Motor neuron (in vitro differentiated cells): Measurements from ENCODE around the gene GPC3. TPM values are rescaled to one million over a fixed set of nuclear protein-coding genes. Genes with fewer than 3 reads are reported as not detected.

Experiments
- ATAC-seq, 8 experiments: fragments of 200-7000 bp; cut with Tn5 transposase; replicated peaks in 6 of 8; 2 replicates each; pipeline ENCODE4 v1.8.0; 2021; ENCODE audit warnings: mild to moderate bottlenecking in 8 of 8, moderate library complexity in 8 of 8
- H3K27ac ChIP-seq, 2 donors: fragments of 250-450 bp; sonication (Bioruptor Pico); 2 replicates each; pipeline ENCODE4 v1.9.0; 2021; ENCODE audit warnings: antibody characterized with exemption in 2 of 2, mild to moderate bottlenecking in 2 of 2, moderate library complexity in 1 of 2
- H3K4me1 ChIP-seq, 2 donors: fragments of 250-450 bp; sonication (Bioruptor Pico); replicated peaks in 1 of 2; 2 replicates each; pipeline ENCODE4 v1.6.1; 2021; ENCODE audit warnings: antibody characterized with exemption in 2 of 2, mild to moderate bottlenecking in 2 of 2, moderate library complexity in 1 of 2
- H3K4me3 ChIP-seq, 5 donors: fragments of 250-450 bp; sonication (Bioruptor Pico); 2 replicates each; pipeline ENCODE4 v1.9.0; 2021; ENCODE audit warnings: antibody characterized with exemption in 5 of 5, mild to moderate bottlenecking in 5 of 5, moderate library complexity in 4 of 5
- WGBS, 10 experiments: fragments of 450-650 bp; shearing (Covaris generic); methylation state at CpG; one replicate each; pipeline ENCODE4 v1.0.0; 2022; 5-methylcytosine and 5-hydroxymethylcytosine counted together
- in situ Hi-C, 9 experiments: fragments of 400-800 bp; cut with MboI; loops; one replicate each; pipeline ENCODE4 v1.15.0; 2021; ENCODE audit warnings: low sequenced_read_pairs in 9 of 9, low pct_unique_long_range_greater_than_20kb in 2 of 9; ENCODE audit not compliant: unreplicated experiment in 9 of 9
- total RNA-seq, 8 experiments: library from RNA; unstranded; fragments of 300-600 nt; gene quantifications; 2 replicates each; pipeline versions ENCODE4 v1.2.3 to v1.2.4, GENCODE V29; 2022

The GPC3 gene
- total RNA-seq, 8 experiments from 2014 or later = 2.7 to 92.2 (median 3.6) TPM; not detected in 3

- H3K4me1 ChIP-seq = no peaks in the 10 kb centered on the region
- WGBS, 10 experiments = 0 to 69% methylated on average over 1 of the region's 1 CpG; no CpG with 5 or more reads in 8 of the 10 experiments
- in situ Hi-C loops = no loop called here
- no peak overlapping the region for H3K4me3 ChIP-seq
- no peak for ATAC-seq
- H3K27ac ChIP-seq = no peak overlapping the region
These were observed 57.0 kb downstream of the GPC3 start for GRCh38 chrX:133928365-133928764.

- in situ Hi-C loops = no loop called here
- no peaks in the 10 kb centered on the region for H3K4me1 ChIP-seq
- no peak overlapping the region for H3K27ac ChIP-seq
- WGBS, 10 experiments = 20 to 100% (median 20%) methylated on average over 1 of the region's 4 CpGs; no CpG with 5 or more reads in 7 of the 10 experiments
- peak in 2 of 8 experiments; percentile 23 to 54 for ATAC-seq
- H3K4me3 ChIP-seq = no peak overlapping the region
These were observed 58.6 kb downstream of the GPC3 start for GRCh38 chrX:133926809-133927208.

GRCh38 chrX:133926099-133926498 is 59.3 kb downstream of the GPC3 start:
- no peak for ATAC-seq
- in situ Hi-C loops = no loop called here
- H3K4me3 ChIP-seq = no peak overlapping the region
- peaks cover 0 to 4% of the 10 kb centered on the region in 2 donors for H3K4me1 ChIP-seq
- 38% methylated on average over 1 of the region's 1 CpG; no CpG with 5 or more reads in 9 of the 10 experiments for WGBS, 10 experiments
- H3K27ac ChIP-seq = no peak overlapping the region

GRCh38 chrX:133924548-133924947 is 60.8 kb downstream of the GPC3 start:
- 41% methylated on average over 2 of the region's 4 CpGs; no CpG with 5 or more reads in 9 of the 10 experiments for WGBS, 10 experiments
- in situ Hi-C loops = no loop called here
- Histone ChIP-seq H3K4me3 (no peak overlapping the region), H3K4me1 (peaks cover 0 to 4% of the 10 kb centered on the region in 2 donors), H3K27ac (no peak overlapping the region)
- ATAC-seq = no peak

- ATAC-seq = peak in 3 of 8 experiments; percentile 22 to 77 (median 77)
- no peak overlapping the region for H3K27ac ChIP-seq
- peaks cover 0 to 4% of the 10 kb centered on the region in 2 donors for H3K4me1 ChIP-seq
- H3K4me3 ChIP-seq = no peak overlapping the region
- WGBS, 10 experiments = 0 to 100% (median 71%) methylated on average over 1 to 3 of the region's 3 CpGs; no CpG with 5 or more reads in 7 of the 10 experiments
- in situ Hi-C loops = no loop called here
These were observed 61.8 kb downstream of the GPC3 start for GRCh38 chrX:133923548-133923947.

DNA sequence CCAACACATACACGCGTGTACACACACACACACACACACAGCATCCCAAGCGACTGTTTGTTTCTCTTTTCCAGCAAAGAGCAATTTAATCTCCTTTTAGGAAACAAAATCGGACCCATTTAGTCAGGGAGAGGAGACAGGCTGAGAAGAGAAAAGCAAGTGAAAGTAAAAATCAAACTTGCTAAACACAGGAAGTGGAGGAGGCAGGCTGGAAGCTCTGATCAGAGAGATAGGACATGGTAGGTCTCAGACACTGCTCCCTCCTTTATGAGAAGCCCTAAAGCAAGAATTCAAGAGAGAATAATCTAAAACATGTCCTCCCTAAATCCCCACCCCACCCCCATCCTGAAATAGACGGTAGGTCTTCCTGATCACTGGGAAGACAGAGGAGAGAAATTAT is 62.3 kb downstream of the GPC3 start:
- H3K4me1 ChIP-seq = peaks cover 0 to 4% of the 10 kb centered on the region in 2 donors
- no peak overlapping the region for H3K4me3 ChIP-seq
- peak in 2 of 8 experiments; percentile 32 to 47 for ATAC-seq
- in situ Hi-C loops = no loop called here
- H3K27ac ChIP-seq = no peak overlapping the region
- 0 to 39% (median 3%) methylated on average over 1 to 3 of the region's 5 CpGs; no CpG with 5 or more reads in 6 of the 10 experiments for WGBS, 10 experiments

DNA sequence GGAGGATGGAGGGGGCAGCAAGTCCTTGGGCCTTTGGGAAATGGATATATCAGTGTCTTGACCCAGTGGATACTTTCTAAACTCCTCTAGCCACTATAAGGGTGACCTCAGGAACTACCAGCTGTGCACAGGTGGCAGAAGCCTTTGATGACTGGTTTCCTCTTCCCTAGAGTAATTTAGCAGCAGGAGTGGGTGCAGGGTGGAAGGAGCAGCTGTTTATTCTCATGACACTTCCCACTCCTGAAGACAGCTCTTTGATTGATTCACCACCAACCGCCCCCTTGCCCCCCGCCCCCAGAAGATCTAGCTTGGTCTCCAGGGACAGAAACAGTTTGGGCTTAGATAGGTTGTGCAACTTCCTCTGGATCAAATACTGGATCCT is 63.0 kb downstream of the GPC3 start:
- in situ Hi-C loops = no loop called here
- Histone ChIP-seq H3K27ac (no peak overlapping the region), H3K4me3 (no peak overlapping the region), H3K4me1 (peaks cover 0 to 4% of the 10 kb centered on the region in 2 donors)
- no CpG with 5 or more reads among the region's 2 CpGs for WGBS, 10 experiments
- no peak for ATAC-seq

GRCh38 chrX:133921764-133922389 is 63.5 kb downstream of the GPC3 start:
- H3K27ac ChIP-seq = no peak overlapping the region
- peaks cover 0 to 4% of the 10 kb centered on the region in 2 donors for H3K4me1 ChIP-seq
- H3K4me3 ChIP-seq = no peak overlapping the region
- in situ Hi-C loops = no loop called here
- ATAC-seq = peak in 5 of 8 experiments; percentile 21 to 90 (median 47)
- WGBS, 10 experiments = 32 to 73% (median 47%) methylated on average over 2 to 7 of the region's 7 CpGs; no CpG with 5 or more reads in 5 of the 10 experiments

- in situ Hi-C loops = no loop called here
- no peak overlapping the region for H3K4me3 ChIP-seq
- ATAC-seq = peak in 1 of 8 experiments; percentile 32
- H3K4me1 ChIP-seq = peaks cover 0 to 4% of the 10 kb centered on the region in 2 donors
- WGBS, 10 experiments = 14 to 80% (median 25%) methylated on average over 1 of the region's 2 CpGs; no CpG with 5 or more reads in 7 of the 10 experiments
- no peak overlapping the region for H3K27ac ChIP-seq
These were observed 64.3 kb downstream of the GPC3 start for GRCh38 chrX:133921086-133921485.

DNA sequence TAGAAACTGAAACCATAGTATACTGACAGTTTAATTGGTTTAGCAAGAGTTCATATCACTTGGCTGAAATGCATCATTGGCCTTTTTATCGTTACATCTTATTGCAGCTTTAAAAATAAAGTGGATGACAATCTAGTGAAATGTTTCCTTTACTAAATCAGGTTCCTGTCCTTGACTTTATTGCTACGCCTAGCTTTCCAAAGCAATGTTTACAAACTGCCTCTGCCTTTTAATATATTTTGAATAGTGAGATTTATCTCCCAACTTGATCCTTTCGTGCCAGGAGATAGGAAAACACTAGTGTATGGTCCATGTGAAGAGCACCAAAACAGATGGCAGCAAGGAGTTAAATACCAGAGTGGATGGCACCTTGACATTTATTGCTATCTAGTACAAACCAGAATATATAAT is 67.0 kb downstream of the GPC3 start:
- ATAC-seq = peak in 1 of 8 experiments; percentile 29
- in situ Hi-C loops = no loop called here
- H3K4me1 ChIP-seq = peaks cover 0 to 4% of the 10 kb centered on the region in 2 donors
- H3K4me3 ChIP-seq = no peak overlapping the region
- WGBS, 10 experiments = 0 to 100% (median 31%) methylated on average over 1 to 3 of the region's 3 CpGs; no CpG with 5 or more reads in 3 of the 10 experiments
- H3K27ac ChIP-seq = no peak overlapping the region

DNA sequence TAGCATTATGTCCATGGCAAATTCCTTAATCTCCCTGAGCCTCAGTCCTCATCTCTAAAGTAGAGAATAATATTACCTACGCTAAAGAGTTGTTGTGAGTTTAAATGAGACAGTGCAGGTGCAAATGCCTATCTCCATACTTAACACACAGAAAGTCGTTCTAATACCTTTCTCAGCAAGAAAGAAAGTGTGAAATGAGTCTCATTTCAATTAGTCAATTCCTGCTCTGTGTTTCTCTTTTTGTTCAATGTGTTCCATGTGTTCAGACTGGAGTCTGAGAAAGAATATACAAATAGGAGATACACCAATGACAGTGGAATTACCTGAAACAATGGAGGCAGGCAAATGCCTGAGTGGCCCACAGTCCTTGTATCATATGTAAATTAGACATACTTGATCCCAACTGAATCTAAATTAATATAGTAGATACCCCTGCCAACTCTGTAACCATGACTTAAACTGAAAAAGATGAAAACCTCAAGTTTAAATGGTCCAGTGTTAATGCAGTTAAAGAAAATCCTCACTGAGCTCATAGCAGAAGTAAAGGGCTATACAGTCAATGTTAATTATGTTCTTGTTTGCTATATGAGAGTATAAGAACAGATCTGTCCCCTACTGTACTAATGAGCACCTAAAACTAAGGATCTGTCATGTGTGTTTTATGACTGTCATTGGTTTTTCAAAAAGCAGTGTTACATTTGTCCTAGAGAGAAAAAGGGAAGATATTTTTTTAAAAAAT is 68.2 kb downstream of the GPC3 start:
- WGBS, 10 experiments = 0 to 100% (median 32%) methylated on average over 1 to 2 of the region's 2 CpGs; no CpG with 5 or more reads in 6 of the 10 experiments
- H3K4me3 ChIP-seq = no peak overlapping the region
- H3K27ac ChIP-seq = no peak overlapping the region
- ATAC-seq = no peak
- in situ Hi-C loops = no loop called here
- peaks cover 0 to 4% of the 10 kb centered on the region in 2 donors for H3K4me1 ChIP-seq

DNA sequence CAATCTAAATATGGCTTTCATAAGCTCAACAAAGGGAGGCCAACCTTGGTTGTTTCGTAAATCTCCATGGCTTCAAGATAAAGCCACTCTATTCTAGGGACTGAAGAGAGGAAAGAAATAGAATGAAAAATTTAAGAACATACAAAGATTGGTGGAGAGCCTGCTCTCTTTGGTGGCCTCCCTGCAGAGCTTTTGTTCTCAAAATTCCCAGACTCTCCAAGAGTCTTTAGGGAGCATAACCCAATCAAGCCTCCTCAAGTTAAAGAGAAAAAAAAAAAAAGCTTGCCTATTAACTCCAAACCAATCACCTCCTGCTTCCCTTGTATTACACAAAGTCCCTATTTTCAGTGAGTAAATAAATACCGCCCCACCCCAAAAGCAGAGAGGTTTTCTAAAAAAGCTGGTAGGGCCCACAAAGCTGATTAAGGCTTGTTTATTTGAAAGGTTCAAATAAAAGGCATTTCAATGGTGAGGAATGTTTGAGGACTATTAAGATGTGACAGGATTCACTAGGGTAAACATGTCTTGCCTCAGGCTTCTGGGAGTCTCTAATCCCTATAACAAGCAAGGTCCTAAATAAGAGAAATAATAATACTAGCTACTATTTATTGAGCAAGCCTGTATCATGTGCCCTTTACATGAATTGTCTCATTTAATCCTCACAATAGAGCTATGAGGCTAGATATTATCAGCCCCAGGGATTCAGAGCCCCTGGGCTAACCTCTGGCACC is 71.6 kb downstream of the GPC3 start:
- no peak overlapping the region for H3K4me3 ChIP-seq

DNA sequence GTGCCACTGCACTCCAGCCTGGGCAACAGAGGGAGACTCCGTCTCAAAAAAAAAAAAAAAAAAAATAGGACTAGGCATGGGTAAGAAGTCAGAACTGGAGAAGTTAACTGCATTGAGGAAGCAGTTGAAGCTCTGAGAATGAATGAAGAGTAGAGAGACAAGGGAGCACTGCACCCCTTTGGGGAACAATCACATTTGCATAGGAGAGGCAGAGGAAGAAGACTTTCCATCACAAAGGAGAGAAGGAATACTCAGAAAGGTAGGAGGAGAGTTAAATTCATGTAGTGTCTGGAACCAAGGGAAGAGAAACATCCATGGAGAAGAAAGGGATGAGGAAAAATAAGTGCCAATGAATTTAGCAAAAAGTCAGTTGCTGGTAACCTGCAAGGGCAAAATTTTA is 72.4 kb downstream of the GPC3 start:
- no peak overlapping the region for H3K4me3 ChIP-seq
- H3K27ac ChIP-seq = no peak overlapping the region
- ATAC-seq = no peak
- WGBS, 10 experiments = 0 to 67% methylated on average over 1 of the region's 1 CpG; no CpG with 5 or more reads in 8 of the 10 experiments
- in situ Hi-C loops = no loop called here
- H3K4me1 ChIP-seq = no peaks in the 10 kb centered on the region

More for the DNA sequence above, 71.6 kb downstream of the GPC3 start:
- in situ Hi-C loops = no loop called here
- Histone ChIP-seq H3K4me1 (no peaks in the 10 kb centered on the region), H3K27ac (no peak overlapping the region)
- ATAC-seq = no peak
- WGBS, 10 experiments = 17 to 50% (median 28%) methylated on average over 1 to 2 of the region's 2 CpGs; no CpG with 5 or more reads in 6 of the 10 experiments
